Measurements from ENCODE around the gene TMEM121B.

The TMEM121B gene

DNA sequence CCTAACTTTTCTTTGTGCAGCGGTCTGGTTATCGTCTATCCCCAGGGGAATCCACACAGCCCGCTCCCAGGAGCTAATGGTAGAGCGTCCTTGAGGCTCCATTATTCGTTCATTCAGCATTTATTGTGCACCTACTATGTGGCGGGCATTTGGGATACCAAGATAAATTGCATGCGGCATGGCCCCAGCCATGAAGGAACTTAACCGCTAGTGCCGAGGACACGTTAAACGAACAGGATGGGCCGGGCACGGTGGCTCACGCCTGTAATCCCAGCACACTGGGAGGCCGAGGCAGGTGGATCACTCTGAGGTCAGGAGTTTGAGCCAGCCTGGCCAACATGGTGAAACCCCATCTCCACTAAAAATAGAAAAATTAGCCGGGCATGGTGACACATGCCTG, 11.2 kb downstream of the TMEM121B start:
- DNase-seq, result no peak

DNA sequence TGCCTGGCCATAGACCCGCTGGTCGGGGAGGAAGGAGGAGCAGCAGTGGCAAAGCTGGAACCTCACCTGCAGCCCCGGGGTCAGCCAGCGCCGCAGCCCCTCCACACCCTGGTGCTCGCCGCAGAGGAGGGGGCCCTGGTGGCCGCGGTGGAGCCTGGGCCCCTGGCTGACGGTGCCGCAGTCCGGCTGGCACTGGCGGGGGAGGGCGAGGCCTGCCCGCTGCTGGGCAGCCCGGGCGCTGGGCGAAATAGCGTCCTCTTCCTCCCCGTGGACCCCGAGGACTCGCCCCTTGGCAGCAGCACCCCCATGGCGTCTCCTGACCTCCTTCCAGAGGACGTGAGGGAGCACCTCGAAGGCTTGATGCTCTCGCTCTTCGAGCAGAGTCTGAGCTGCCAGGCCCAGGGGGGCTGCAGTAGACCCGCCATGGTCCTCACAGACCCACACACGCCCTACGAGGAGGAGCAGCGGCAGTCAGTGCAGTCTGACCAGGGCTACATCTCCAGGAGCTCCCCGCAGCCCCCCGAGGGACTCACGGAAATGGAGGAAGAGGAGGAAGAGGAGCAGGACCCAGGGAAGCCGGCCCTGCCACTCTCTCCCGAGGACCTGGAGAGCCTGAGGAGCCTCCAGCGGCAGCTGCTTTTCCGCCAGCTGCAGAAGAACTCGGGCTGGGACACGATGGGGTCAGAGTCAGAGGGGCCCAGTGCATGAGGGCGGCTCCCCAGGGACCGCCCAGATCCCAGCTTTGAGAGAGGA, 11.9 kb downstream of the TMEM121B start:
- no peak for DNase-seq

DNA sequence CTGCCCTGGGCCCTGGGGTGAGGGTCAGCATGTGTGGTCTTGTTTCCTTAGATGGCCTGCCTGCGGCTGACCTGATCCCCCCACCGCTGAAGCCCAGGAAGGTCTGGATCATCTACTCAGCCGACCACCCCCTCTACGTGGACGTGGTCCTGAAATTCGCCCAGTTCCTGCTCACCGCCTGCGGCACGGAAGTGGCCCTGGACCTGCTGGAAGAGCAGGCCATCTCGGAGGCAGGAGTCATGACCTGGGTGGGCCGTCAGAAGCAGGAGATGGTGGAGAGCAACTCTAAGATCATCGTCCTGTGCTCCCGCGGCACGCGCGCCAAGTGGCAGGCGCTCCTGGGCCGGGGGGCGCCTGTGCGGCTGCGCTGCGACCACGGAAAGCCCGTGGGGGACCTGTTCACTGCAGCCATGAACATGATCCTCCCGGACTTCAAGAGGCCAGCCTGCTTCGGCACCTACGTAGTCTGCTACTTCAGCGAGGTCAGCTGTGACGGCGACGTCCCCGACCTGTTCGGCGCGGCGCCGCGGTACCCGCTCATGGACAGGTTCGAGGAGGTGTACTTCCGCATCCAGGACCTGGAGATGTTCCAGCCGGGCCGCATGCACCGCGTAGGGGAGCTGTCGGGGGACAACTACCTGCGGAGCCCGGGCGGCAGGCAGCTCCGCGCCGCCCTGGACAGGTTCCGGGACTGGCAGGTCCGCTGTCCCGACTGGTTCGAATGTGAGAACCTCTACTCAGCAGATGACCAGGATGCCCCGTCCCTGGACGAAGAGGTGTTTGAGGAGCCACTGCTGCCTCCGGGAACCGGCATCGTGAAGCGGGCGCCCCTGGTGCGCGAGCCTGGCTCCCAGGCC, 12.7 kb downstream of the TMEM121B start:
- DNase-seq, result no peak

DNA sequence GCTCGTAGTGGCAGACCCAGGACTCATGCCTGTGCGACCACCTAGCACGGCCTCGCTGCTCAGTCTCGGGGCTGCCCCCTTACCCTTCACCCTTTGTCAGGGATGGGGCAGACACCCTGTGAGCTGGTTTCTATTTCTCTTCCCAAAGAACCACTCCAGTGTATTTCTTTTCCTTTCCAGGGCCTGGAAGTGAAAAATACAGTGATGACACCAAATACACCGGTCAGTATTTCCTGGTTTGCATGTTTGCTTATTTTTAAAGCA, 13.7 kb downstream of the TMEM121B start:
- DNase-seq, result no peak

DNA sequence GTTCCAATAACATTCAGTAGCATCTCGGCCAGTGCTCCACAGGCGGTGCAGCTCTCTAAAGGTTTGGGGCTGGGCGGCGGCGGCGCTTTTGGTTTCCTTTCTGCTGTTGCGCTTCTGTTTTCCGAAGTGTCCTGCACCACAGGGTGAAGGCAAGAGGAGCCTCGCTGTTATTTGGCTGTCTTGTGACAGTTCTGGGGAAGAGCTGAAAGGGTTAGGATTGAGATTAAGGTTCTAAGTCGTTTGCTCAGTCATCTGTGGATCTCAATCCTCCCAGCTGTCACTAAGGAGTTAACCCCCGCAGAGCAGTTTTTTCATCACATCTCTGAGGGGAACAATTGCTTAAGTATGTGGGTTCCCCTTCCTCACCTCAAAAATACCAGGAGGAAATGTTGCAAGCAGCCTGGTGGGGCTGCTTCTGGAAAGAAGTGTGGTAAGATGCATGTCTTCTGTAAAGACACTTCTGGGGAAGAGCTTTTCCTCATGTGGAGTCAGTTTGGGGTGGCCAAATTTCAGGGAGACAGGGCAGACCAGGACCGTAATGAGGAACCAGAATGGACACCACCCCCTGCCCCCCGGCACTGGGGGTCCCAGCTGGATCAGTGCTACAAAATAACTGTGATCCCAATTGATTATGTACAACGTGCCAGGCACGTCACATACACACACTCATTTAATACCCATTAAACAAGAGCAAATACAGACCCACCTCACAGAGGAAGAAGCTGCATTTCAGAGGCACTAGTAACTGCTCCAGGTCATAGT, 14.2 kb downstream of the TMEM121B start:
- DNase-seq, result no peak

DNA sequence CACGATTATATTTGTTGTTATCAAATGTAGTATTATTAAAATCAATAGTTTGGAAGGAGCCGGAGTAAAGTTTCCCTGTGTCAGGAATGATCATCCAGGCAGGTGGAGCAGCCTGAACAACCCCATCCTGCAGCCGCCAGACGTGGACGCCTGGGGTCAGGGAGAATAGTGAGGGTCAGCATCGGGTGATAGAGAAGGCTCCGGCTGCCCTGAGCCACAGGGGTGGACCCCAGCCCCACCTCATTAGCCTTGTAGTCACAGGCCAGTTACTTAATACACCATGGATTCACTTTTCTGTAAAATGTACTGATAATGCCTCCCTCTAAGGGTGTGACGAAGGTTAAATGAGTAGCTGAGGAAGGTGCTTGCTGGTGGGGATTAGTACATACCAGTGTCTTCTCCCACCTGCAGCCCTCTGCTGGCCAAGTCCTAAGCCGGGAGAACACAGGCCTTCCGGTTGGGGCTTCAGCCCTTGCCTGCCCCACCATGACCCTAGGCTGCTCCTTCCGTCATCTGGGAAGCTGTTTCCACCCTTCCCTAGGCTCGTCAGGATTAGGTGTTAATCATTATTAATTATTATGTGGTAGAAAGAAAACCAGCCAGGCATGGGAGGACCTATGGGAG, 14.9 kb downstream of the TMEM121B start:
- no peak for DNase-seq

DNA sequence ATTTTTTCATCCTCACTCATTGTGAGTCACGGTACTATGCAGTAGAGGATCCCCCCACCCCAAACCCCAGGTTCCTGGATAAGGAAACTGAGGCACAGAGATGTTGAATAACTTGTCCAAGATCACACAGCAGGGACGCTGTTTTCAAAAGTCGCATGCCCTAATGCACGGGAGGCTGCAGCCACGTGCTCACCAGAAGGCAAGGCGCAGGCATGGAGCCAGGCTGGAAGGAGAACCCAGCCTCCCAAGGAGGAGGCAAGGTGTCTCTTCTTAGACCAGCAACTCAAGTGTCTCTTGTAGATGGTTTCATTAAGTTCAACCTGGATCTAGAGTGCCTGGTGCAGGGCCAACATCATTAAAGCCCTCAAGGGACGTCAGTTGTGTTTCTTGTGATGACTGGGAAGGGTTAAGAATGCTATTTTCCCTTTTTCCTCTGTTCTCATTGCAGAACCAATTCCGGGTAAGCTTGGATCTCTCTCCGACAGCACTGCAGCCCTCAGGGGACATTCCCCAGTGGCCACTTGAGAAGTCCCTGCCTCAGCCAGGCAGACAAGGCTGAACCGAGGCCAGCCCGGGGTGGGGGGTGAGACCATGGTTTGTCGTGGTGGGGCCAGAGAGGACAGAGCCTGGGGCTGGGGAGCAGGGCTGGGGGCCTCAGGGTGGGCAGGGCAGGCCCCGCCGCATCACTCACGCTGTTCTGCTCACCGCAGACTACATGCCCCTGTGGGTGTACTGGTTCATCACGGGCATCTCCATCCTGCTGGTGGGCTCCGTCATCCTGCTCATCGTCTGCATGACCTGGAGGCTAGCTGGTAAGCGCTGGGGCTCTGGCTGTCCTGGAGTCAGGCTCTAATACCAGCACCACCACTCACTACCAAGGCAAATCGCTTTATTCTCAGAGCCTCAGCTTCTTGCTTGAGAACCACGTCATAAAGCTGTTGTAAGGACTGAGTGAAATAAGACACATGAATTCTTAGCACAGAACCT, 15.7 kb downstream of the TMEM121B start:
- DNase-seq, result no peak

DNA sequence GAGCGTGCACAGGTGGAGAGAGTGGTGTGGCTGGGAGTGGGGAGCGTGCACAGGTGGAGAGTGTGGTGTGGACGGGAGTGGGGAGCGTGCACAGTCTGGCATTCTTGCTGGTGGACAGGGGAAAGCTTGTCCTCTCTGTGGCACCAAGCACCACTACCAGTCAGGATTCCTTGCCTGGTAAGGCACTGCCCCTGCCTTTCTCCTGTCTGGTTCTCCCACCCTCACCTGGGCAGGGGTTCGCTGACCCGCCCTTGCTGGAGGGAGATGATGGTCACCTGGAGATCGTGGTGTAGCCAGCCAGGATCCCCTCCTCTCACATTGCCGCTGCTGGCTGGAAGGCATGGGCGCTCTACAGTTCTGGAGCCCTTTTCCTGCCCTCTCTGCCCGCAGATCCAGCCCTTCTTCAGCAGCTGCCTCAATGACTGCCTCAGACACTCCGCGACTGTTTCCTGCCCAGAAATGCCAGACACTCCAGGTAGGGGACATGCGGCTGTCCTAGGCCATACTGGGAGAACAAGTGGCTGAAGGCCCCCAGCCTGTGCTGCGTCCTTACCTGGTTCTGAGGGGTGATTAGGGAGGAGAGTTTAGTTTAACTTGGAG, 16.7 kb downstream of the TMEM121B start:
- DNase-seq, result no peak

DNA sequence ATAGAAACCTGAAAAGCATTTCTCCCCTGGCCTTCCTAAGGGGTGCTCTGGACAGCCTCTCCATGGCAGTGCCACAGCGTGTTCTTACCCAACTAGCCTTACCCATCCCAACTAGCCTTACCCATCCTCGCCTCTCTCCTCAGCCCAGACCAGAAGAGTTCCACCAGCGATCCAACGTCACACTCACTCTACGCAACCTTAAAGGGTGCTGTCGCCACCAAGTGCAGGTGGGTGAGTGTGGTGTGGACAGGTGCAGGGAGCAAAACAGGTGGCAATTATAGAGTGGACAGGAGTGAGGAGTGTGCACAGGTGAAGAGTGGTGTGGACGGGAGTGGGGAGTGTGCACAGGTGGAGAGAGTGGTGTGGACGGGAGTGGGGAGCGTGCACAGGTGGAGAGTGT, 17.8 kb downstream of the TMEM121B start:
- DNase-seq, result no peak

DNA sequence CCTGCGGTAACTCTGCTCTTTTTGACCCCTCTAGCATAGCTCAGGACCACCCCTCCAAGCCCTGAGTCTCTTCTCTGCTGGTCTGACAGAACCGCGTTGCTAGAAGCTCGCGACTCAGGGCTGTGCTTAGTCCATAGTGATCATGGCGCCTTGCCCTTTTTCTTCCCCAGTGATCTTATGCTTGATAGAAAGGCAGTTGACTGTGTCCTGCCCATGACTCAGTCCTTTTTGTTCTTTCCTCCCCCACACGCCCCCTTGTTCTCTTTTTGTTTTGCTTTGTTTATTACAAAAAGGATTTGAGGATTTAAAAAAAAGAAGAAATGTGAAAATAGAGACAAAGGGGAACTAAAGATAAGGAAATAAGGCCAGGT, 18.9 kb downstream of the TMEM121B start:
- no peak for DNase-seq

DNA sequence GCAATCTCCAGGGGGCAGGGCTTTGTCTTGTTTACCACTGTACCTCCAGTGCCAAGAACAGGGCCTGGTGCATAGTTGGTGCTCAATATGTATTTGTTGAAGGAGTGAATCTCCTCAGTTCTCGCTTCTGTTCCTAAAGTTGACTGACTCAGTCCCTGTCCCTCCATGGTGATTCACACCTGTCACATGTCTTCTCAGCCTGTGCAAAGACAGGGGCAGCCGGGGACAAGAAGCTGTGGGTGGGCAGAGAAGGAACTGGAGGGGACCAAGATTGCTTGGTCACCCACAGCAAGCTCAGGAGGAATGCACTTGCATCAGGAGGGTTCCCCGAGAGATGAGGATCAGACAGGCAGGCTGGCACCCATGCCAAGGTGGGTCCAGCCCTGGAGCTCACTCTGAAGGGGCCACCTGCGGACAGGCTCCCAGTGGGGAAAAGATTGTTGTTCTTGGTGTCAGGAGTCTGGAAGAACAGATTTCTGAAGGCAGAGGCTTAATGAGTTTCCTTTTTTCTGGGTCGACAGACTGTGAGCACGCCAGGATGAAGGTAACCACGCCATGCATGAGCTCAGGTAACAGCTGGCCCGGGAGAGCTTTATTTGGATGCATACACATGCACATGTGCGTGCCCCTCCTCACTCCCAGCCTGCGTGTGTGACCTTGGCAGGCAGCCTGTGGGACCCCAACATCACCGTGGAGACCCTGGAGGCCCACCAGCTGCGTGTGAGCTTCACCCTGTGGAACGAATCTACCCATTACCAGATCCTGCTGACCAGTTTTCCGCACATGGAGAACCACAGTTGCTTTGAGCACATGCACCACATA, 19.5 kb downstream of the TMEM121B start:
- no peak for DNase-seq

DNA sequence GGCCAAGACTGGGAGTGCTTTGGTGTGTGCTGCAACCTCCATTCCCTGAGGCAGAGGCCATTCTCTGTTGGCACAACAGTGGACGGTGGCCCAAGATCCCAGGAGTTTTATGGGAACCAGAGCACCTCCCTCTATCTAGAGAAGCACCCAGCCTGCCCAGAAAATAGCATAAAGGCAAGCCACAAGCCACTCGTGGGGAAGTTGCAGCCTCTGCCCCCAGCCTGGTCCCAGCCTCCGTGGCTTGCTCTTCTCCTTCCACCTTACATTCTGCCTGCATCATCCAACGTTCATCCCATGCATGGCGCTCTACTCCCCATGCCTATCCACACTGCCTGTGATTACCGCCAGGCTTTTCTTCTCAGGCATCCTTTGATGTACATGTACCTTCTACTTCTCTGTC, 20.5 kb downstream of the TMEM121B start:
- DNase-seq, result no peak

DNA sequence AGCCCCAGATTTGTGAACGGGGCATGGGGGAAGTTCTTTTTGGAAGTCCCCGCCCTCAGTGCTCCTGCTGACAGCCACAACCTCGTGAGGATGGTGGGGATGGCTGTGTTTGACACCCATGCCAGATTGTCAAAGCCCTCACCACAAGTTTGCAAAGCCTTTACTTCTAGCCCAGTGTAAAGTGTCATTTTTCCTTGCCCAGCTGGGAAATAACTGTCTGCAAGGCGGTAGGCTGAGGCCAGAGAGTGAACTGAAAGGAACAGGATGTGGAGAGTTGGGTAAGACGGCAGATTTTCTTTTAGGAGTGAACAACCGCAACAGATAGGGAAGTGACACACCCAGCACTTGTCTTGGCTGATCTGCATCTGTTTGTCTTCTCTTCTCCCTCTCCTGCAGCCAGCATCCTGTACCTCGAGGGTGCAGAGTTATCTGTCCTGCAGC, 22.8 kb downstream of the TMEM121B start:
- no peak for DNase-seq

DNA sequence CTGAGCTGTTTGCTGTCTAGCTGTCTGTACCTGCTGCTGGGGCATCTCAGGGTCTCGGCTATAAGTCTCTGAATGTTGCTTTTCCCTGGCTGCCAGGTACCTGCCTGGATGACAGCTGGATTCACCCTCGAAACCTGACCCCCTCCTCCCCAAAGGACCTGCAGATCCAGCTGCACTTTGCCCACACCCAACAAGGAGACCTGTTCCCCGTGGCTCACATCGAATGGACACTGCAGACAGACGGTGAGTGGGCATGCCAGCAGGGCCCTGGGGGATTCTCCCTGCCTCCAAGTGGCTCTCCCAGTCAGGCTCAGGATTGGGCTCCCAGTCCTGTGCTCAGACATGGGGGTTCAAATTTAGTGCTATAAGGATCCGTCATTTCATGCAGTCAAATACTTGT, 23.5 kb downstream of the TMEM121B start:
- DNase-seq, result no peak

DNA sequence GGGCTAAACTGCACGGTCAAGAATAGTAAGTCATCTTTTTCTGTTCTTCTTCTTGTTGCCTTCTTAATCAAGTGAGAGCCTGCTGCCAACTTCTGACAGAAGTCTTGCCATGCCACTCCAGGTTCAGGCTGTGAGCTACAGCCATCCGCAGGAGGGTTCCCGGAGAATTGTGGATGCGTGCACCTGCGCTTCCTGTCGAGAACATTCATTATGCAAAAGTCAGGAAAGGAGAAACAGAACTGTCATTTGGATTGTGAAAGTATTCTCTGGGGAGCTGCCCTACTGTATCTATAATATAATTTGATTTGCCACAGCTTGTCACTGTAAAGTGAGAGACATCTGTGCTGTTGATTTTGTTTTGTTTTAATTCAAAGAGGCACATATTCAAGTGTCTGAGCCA, 24.1 kb downstream of the TMEM121B start:
- peak in 1 of 2 experiments; percentile 26 for DNase-seq

DNA sequence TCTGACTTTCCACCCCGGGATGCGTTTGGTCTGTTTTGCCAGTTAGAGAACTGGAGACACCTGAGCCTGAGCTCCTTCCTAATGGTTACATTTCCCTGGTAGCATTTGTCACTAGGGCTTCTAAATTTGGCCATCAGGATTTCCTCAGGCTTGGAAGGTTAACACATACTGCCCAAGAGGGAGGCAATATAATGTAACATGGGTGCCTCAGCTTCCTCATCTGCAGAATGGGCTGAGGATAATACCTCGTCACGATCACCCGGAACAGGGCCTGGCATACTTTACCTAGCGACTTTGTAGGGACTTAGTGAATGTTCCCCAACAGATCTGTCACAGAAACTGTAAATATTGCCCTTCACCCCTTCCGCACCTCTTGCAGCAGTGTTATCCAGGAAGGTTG, 25.1 kb downstream of the TMEM121B start:
- no peak for DNase-seq

DNA sequence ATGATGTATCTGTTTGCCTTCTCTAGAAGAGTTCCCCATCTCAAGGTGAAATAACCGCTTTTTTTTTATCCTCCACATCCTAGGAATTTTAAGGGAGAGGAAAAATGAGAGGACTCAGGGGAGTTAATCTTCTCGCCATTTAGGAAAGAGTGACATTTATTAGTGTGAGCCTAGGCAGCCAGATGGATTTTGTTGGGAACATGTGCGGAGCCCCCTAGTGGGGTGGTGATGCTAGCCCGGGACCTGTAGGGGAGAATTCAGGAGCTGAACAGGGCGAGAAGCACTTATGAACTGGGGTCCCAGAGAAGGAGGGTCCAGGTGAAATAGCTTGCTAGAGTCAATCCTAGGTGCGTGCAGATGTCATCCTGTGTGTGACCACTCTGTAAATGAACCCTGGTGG, 25.6 kb downstream of the TMEM121B start:
- DNase-seq, result no peak

DNA sequence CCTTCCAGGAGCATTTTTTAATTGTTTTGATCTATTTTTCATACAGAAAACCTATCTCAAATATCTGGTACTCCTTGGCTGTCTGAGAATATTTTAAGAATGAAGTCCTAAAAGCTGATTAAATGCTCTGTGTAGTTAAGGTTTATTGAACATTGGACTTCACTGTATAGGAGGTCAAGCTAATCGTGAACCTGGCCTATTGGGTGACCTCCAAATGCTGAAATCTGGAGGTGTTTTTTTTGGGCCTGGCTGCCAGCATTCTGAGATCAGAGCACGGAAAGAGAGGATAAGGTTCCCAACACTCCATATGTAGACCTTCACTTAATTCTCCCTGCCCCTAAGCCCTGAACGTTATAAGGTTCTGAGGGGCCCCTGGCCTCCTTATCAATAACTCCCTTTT, 28.1 kb downstream of the TMEM121B start:
- DNase-seq, result no peak

DNA sequence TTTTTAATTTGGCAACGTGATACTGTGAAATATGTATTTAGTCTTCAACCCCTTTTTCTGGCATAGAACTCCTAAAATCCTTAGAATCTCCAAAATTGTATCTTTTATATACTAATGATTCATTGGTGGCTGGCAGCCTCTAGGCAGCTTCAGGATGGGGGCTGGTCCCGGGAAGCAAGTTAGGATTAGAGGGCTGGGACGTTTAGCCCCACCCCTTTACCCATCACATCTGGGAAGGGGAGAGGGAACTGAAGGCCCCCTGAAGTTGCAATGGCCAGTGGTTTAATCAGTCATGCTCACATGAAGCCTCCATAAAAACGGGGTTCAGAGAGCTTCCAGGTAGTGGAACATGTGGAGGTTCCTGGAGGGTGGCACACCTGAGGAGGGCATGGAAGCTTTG, 29.3 kb downstream of the TMEM121B start:
- no peak for DNase-seq

DNA sequence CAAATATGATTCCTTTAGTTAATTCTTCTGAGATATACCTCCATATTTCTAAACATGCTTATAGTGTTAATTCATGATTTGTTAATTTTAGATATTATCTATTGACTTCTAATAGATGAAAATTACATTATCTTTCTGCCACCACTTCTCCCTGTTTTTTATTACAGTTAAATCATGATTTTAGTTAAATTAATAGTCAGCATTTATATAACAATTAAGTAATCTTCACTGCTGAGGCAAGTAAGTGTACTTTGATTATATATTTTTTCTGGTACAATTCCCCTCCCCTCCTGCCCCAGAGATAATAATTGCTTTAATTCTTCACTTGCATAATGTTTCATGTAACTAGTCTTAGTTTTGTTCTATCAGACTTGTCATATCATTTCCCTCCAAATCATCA, 30.6 kb downstream of the TMEM121B start:
- no peak for DNase-seq
